ENCODE results near the gene NEIL1.
"Not testable (repeated sequence)": the region's sequence is repeated elsewhere in the genome, so short reads cannot be mapped to it uniquely, and the experiment has no call there.

NEIL1 gene

GRCh38 chr15:75346796-75347221, at the start of gene NEIL1:
TSS of gene NEIL1 (plus strand) at chr15:75347039. CDS start at chr15:75348906, 1,867 bp downstream.
- DNase-seq = peak; percentile 31

GRCh38 chr15:75298541-75299310, 48.1 kb upstream of the NEIL1 start:
- DNase-seq = not testable (repeated sequence)

- peak; percentile 71 for DNase-seq
Measured at GRCh38 chr15:75299311-75299688, 47.5 kb upstream of the NEIL1 start.

GRCh38 chr15:75300026-75300425, 46.8 kb upstream of the NEIL1 start:
- not testable (repeated sequence) for DNase-seq

GRCh38 chr15:75302318-75302717, 44.5 kb upstream of the NEIL1 start:
- no peak for DNase-seq

GRCh38 chr15:75302753-75303152, 44.1 kb upstream of the NEIL1 start:
- not testable (repeated sequence) for DNase-seq

GRCh38 chr15:75306188-75306587, 40.7 kb upstream of the NEIL1 start:
- DNase-seq = no peak

- no peak for DNase-seq
Measured at GRCh38 chr15:75307778-75308390, 39.0 kb upstream of the NEIL1 start.

GRCh38 chr15:75309711-75310110, 37.1 kb upstream of the NEIL1 start:
- no peak for DNase-seq

GRCh38 chr15:75312548-75312947, 34.3 kb upstream of the NEIL1 start:
- not testable (repeated sequence) for DNase-seq

- no peak for DNase-seq
Measured at GRCh38 chr15:75313116-75313845, 33.6 kb upstream of the NEIL1 start.

- DNase-seq = no peak
Measured at GRCh38 chr15:75314552-75315290, 32.1 kb upstream of the NEIL1 start.

GRCh38 chr15:75319231-75319897, 27.5 kb upstream of the NEIL1 start:
- DNase-seq = not testable (repeated sequence)

GRCh38 chr15:75321711-75322110, 25.1 kb upstream of the NEIL1 start:
- no peak for DNase-seq

GRCh38 chr15:75325922-75326321, 20.9 kb upstream of the NEIL1 start:
- no peak for DNase-seq

- DNase-seq = no peak
Measured at GRCh38 chr15:75327005-75327404, 19.8 kb upstream of the NEIL1 start.

GRCh38 chr15:75327491-75327890, 19.3 kb upstream of the NEIL1 start:
- no peak for DNase-seq

GRCh38 chr15:75328493-75329314, 18.1 kb upstream of the NEIL1 start:
- DNase-seq = no peak

GRCh38 chr15:75329571-75329970, 17.3 kb upstream of the NEIL1 start:
- DNase-seq = no peak

GRCh38 chr15:75332093-75332492, 14.7 kb upstream of the NEIL1 start:
- not testable (repeated sequence) for DNase-seq

- not testable (repeated sequence) for DNase-seq
Measured at GRCh38 chr15:75333654-75334419, 13.0 kb upstream of the NEIL1 start.

Measured in activated T-cell treated with anti-CD3 and anti-CD28 coated beads, Interleukin-2, amount 50 U/mL, for 1 hour (primary cell).